HL-60 (cell line): ENCODE measurements around the gene PPP5C.
"Not testable (repeated sequence)": the region's sequence is repeated elsewhere in the genome, so short reads cannot be mapped to it uniquely, and the experiment has no call there.

Source experiments
- DNase-seq, 2 experiments: peaks; one replicate each; pipeline ENCODE4 v3.0.0-alpha.2; 2010 to 2020; ENCODE audit warnings: low read depth in 1 of 2, low spot score in 1 of 2
- H3K27ac ChIP-seq: fragments of 250-450 bp; sonication (Bioruptor Pico); replicated peaks from 2 replicates; pipeline ENCODE4 v1.5.1; 2020; ENCODE audit warnings: mild to moderate bottlenecking, moderate library complexity
- H3K27me3 ChIP-seq: fragments of 250-450 bp; sonication (Bioruptor Pico); 2 replicates; pipeline ENCODE4 v1.5.1; 2021; ENCODE audit warnings: mild to moderate bottlenecking, moderate library complexity; ENCODE audit not compliant: insufficient read depth, poor library complexity, severe bottlenecking
- H3K4me3 ChIP-seq: replicated peaks from 2 replicates; pipeline ENCODE4 v1.5.1; 2011; ENCODE audit warnings: mild to moderate bottlenecking, control low read depth, low read length; ENCODE audit not compliant: insufficient read depth
- GABPA ChIP-seq: IDR thresholded peaks from 2 replicates; pipeline ENCODE4 v1.6.1; 2012; ENCODE audit warnings: low read depth
- POLR2AphosphoS5 ChIP-seq: IDR thresholded peaks from 2 replicates; pipeline ENCODE4 v1.6.1; 2012; ENCODE audit warnings: low read depth
- SPI1 ChIP-seq: IDR thresholded peaks from 2 replicates; pipeline ENCODE4 v1.6.1; 2012; ENCODE audit warnings: low read depth, mild to moderate bottlenecking, borderline replicate concordance
- TF ChIP-seq, protein P1 (sequence below): IDR thresholded peaks from one replicate; pipeline ENCODE4 v1.5.1; 2011; ENCODE audit warnings: low read length, control low read depth, inconsistent platforms; ENCODE audit not compliant: insufficient read depth
- TF ChIP-seq, protein P2 (sequence below): IDR thresholded peaks from 2 replicates; pipeline ENCODE4 v1.6.1; 2012; ENCODE audit warnings: low read depth; ENCODE audit not compliant: insufficient replicate concordance

Gene PPP5C

DNA sequence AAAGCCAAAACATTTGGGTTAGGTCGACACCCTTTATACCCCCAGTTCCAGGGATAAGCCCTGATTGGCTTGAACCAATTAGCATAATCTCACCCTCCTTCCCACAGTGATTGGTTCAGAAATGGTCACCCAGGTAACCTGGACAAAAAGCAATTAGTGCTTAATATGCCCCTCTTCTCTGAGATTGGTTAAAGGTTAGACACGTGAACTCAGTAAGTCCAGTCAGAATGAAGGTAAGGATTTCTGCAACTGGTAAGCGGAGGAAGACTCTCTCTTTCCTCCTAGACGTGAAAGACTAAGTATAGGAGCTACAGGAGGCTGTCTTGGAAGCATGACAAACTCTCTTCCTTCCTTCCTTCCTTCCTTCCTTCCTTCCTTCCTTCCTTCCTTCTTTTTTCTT, 83.1 kb downstream of the PPP5C start:
- no peak overlapping the region for H3K4me3 ChIP-seq
- peaks cover 32% of the 10 kb centered on the region for H3K27me3 ChIP-seq
- TF ChIP-seq SPI1 (no peak), POLR2AphosphoS5 (no peak), GABPA (no peak)
- TF ChIP-seq, protein P1, sequence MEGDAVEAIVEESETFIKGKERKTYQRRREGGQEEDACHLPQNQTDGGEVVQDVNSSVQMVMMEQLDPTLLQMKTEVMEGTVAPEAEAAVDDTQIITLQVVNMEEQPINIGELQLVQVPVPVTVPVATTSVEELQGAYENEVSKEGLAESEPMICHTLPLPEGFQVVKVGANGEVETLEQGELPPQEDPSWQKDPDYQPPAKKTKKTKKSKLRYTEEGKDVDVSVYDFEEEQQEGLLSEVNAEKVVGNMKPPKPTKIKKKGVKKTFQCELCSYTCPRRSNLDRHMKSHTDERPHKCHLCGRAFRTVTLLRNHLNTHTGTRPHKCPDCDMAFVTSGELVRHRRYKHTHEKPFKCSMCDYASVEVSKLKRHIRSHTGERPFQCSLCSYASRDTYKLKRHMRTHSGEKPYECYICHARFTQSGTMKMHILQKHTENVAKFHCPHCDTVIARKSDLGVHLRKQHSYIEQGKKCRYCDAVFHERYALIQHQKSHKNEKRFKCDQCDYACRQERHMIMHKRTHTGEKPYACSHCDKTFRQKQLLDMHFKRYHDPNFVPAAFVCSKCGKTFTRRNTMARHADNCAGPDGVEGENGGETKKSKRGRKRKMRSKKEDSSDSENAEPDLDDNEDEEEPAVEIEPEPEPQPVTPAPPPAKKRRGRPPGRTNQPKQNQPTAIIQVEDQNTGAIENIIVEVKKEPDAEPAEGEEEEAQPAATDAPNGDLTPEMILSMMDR: no peak
- TF ChIP-seq, protein P2, sequence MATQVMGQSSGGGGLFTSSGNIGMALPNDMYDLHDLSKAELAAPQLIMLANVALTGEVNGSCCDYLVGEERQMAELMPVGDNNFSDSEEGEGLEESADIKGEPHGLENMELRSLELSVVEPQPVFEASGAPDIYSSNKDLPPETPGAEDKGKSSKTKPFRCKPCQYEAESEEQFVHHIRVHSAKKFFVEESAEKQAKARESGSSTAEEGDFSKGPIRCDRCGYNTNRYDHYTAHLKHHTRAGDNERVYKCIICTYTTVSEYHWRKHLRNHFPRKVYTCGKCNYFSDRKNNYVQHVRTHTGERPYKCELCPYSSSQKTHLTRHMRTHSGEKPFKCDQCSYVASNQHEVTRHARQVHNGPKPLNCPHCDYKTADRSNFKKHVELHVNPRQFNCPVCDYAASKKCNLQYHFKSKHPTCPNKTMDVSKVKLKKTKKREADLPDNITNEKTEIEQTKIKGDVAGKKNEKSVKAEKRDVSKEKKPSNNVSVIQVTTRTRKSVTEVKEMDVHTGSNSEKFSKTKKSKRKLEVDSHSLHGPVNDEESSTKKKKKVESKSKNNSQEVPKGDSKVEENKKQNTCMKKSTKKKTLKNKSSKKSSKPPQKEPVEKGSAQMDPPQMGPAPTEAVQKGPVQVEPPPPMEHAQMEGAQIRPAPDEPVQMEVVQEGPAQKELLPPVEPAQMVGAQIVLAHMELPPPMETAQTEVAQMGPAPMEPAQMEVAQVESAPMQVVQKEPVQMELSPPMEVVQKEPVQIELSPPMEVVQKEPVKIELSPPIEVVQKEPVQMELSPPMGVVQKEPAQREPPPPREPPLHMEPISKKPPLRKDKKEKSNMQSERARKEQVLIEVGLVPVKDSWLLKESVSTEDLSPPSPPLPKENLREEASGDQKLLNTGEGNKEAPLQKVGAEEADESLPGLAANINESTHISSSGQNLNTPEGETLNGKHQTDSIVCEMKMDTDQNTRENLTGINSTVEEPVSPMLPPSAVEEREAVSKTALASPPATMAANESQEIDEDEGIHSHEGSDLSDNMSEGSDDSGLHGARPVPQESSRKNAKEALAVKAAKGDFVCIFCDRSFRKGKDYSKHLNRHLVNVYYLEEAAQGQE: no peak
- no peak overlapping the region for H3K27ac ChIP-seq
- DNase-seq: no peak

DNA sequence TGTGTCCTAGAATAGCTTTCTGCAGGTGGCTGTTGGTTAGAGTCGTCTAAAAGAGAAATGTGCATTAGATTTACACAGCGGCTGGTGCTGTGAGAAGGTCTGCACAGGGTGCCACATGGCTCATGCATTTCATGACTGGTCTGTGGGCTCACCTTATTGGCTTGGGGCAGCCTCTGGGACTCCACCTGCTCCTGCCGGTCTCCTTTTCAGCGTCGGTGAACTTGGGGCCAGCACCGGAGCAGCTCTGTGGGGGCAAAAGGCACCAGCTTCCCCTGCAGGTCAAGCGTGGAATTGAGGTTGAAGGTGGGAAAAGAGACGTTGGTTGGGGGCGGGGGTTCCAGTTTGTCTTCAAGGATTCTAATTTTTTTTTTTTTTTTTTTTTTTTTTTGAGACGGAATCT, 84.9 kb downstream of the PPP5C start:
- H3K27ac ChIP-seq: no peak overlapping the region
- DNase-seq: no peak
- H3K27me3 ChIP-seq: peaks cover 20% of the 10 kb centered on the region
- H3K4me3 ChIP-seq: no peak overlapping the region
- no peak for TF ChIP-seq SPI1
- TF ChIP-seq, protein P1: no peak
- TF ChIP-seq, protein P2: no peak
- TF ChIP-seq POLR2AphosphoS5: no peak
- TF ChIP-seq GABPA: no peak

DNA sequence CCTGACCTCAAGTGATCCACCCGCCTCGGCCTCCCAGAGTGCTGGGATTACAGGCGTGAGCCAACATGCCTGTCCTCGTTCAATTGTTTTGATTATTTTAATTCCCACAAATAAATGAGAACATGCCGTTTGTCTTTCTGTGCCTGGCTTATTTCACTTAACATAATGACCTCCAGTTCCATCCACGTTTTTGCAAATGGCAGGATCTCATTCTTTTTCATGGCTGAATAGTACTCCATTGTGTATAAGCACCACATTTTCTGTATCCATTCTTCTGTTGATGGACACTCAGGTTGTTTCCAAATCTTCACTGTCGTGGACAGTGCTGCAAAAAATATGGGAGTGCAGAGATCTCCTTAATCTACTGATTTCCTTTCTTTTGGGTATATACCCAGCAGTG, 86.6 kb downstream of the PPP5C start:
- H3K27me3 ChIP-seq, H3K4me3 ChIP-seq, H3K27ac ChIP-seq, DNase-seq: not testable (repeated sequence)

DNA sequence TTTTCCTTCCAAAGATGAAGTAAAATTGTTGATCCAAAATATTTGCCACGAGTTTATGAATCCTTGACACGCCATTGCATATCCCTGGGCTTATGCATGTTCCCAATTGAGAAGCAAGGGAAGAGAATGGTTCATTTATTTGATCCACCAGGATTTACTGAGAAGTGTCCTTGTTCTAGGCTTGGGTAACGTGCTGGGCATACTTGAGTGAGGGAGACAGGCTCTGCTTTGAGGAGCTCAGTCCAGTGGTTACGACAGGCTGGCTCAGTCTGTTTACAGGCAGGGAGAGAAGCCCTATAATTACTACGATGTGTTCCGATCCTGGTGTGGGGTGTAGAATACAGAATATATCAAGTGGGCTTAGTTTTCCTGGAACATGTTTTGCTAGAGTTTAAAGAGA, 88.1 kb downstream of the PPP5C start:
- Histone ChIP-seq H3K27me3 (no peaks in the 10 kb centered on the region), H3K27ac (no peak overlapping the region), H3K4me3 (no peak overlapping the region)
- TF ChIP-seq, protein P1: no peak
- TF ChIP-seq GABPA: no peak
- TF ChIP-seq SPI1: no peak
- TF ChIP-seq POLR2AphosphoS5: no peak
- TF ChIP-seq, protein P2: no peak
- DNase-seq: no peak

DNA sequence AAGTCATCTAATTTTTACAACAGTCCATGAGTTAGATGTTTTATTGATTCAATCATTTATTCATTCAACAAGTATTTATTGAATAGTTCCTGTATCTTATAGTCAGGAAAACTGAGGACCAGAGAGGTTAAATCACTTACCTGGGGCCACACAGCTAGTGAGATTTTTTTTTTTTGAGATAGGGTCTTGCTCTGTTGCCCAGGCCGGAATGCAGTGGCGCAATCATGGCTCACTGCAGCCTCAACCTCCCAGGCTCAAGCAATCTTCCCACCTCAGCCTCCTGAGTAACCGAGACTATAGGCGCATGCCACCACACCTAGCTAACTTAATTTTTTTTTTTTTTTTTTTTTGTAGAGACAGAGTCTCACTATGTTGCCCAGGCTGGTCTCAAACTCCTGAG, 88.8 kb downstream of the PPP5C start:
- not testable (repeated sequence) for H3K27ac ChIP-seq, H3K27me3 ChIP-seq, DNase-seq, H3K4me3 ChIP-seq
